ENCODE results near the gene DEPP1. TPM values are rescaled to one million over a fixed set of nuclear protein-coding genes. Genes with fewer than 3 reads are reported as not detected.

The DEPP1 gene
- total and polyA plus RNA-seq, 2 of the 13 experiments (the other 11 are each of a cell fraction or from before 2014, with no cell fraction given): 14.8 to 270 TPM

GRCh38 chr10:44960088-44960460 is 18.5 kb downstream of the DEPP1 start (continued):
- TF ChIP-seq CERS6 (CRISPR knock-in tag; IDR thresholded peaks at IDR 0.05) (no peak), SRY (CRISPR knock-in tag; IDR thresholded peaks at IDR 0.05) (no peak), ZNF101 (CRISPR knock-in tag; IDR thresholded peaks at IDR 0.05; ENCODE audit: borderline replicate concordance, low read depth) (no peak), KMT2A (CRISPR knock-in tag; IDR thresholded peaks at IDR 0.05) (no peak), HES4 (CRISPR knock-in tag; IDR thresholded peaks at IDR 0.05; ENCODE audit: borderline replicate concordance) (no peak), SYNCRIP (IDR thresholded peaks at IDR 0.05; ENCODE audit: insufficient read depth, low read depth, low read length) (no peak), FOXK1 (CRISPR knock-in tag; IDR thresholded peaks at IDR 0.05; ENCODE audit: borderline replicate concordance, low read depth) (no peak), HMGXB4 (CRISPR knock-in tag; IDR thresholded peaks at IDR 0.05; ENCODE audit: borderline replicate concordance in 1 of 2, low read depth in 1 of 2) (0 out of 4 replicates have a peak, but pooled peaks of 1 of the 2 experiments have one; percentile 4), TFDP1 (CRISPR knock-in tag; IDR thresholded peaks at IDR 0.05; ENCODE audit: borderline replicate concordance) (no peak), ZSCAN21 (CRISPR knock-in tag; IDR thresholded peaks at IDR 0.05; ENCODE audit: borderline replicate concordance) (no peak), ZFP82 (CRISPR knock-in tag; IDR thresholded peaks at IDR 0.05; ENCODE audit: borderline replicate concordance) (no peak), ZNF326 (CRISPR knock-in tag; IDR thresholded peaks at IDR 0.05; ENCODE audit: borderline replicate concordance) (no peak), SIX4 (CRISPR knock-in tag; IDR thresholded peaks at IDR 0.05) (no peak), ZNF552 (CRISPR knock-in tag; IDR thresholded peaks at IDR 0.05; ENCODE audit: borderline replicate concordance) (0 out of 2 replicates have a peak, but pooled peaks have one; percentile 2), ZNF776 (CRISPR knock-in tag; IDR thresholded peaks at IDR 0.05) (no peak), ZSCAN12 (CRISPR knock-in tag; IDR thresholded peaks at IDR 0.05) (no peak), KDM1A (CRISPR knock-in tag; IDR thresholded peaks at IDR 0.05) (no peak), ZNF629 (CRISPR knock-in tag; conservative IDR thresholded peaks at IDR 0.05) (no peak), ATF2 (CRISPR knock-in tag; IDR thresholded peaks at IDR 0.05) (no peak), ZNF317 (CRISPR knock-in tag; IDR thresholded peaks at IDR 0.05) (0 out of 2 replicates have a peak, but pooled peaks have one; percentile 1), ZBTB44 (CRISPR knock-in tag; IDR thresholded peaks at IDR 0.05) (no peak), REL (CRISPR knock-in tag; conservative IDR thresholded peaks at IDR 0.05) (no peak)
